Effector memory CD8-positive, alpha-beta T cell (primary cell): ENCODE measurements around the gene SYT7.

Experiments
- ATAC-seq: fragments of 150-1000 bp; cut with Tn5 transposase; replicated peaks from 2 replicates; pipeline ENCODE4 v1.10.0; 2021; ENCODE audit warnings: mild to moderate bottlenecking, moderate library complexity
- DNase-seq, 3 experiments: peaks; one replicate each; pipeline ENCODE4 v3.0.0; 2021
- H3K27ac Mint-ChIP-seq, 2 donors: one replicate each; pipeline ENCODE4 v1.8.0; 2022; ENCODE audit warnings: mild to moderate bottlenecking in 2 of 2, mixed read lengths in 2 of 2, moderate library complexity in 2 of 2
- H3K27me3 Mint-ChIP-seq, 2 donors: one replicate each; pipeline ENCODE4 v1.8.0; 2022; ENCODE audit warnings: mixed read lengths in 2 of 2
- H3K36me3 Mint-ChIP-seq: one replicate; pipeline ENCODE4 v1.8.0; 2022; ENCODE audit warnings: mild to moderate bottlenecking, moderate library complexity, mixed read lengths; ENCODE audit not compliant: insufficient read depth
- H3K4me1 Mint-ChIP-seq, 2 donors: one replicate each; pipeline ENCODE4 v1.8.0; 2022; ENCODE audit warnings: low read depth in 2 of 2, mixed read lengths in 2 of 2
- H3K4me3 Mint-ChIP-seq, 2 donors: one replicate each; pipeline ENCODE4 v1.8.0; 2022; ENCODE audit warnings: mild to moderate bottlenecking in 2 of 2, mixed read lengths in 2 of 2, moderate library complexity in 2 of 2
- H3K9me3 Mint-ChIP-seq, 2 donors: one replicate each; pipeline ENCODE4 v1.8.0; 2022; ENCODE audit warnings: mixed read lengths in 2 of 2

SYT7 gene

DNA sequence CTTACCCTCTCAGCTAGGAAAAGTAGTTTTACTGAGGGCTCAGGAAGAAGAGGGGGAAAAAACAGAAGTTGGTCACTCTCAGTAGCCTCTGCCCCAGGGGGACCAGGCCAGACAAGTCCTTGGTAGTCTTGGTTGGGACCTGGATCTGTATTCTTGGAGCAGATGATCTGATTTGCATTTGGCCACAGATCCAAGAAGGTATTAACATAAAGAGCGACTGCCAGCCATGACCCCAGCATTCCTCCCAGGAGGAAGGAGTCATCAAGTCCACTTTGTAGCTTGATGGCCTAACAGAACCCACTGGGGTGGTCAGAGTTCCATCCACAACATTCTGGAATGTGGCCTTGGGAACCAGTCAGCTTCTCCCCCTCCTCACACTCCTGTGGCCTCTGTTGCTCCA lies 78.4 kb downstream of the SYT7 start:
- peaks cover 28 to 52% of the 10 kb centered on the region in 2 donors for H3K27me3 Mint-ChIP-seq
- no peak overlapping the region for H3K4me3 Mint-ChIP-seq
- DNase-seq: no peak
- no peak for ATAC-seq
- H3K9me3 Mint-ChIP-seq: no peaks in the 10 kb centered on the region
- no peaks in the 10 kb centered on the region for H3K36me3 Mint-ChIP-seq
- H3K4me1 Mint-ChIP-seq: peaks cover 0 to 1% of the 10 kb centered on the region in 2 donors
- H3K27ac Mint-ChIP-seq: no peak overlapping the region

DNA sequence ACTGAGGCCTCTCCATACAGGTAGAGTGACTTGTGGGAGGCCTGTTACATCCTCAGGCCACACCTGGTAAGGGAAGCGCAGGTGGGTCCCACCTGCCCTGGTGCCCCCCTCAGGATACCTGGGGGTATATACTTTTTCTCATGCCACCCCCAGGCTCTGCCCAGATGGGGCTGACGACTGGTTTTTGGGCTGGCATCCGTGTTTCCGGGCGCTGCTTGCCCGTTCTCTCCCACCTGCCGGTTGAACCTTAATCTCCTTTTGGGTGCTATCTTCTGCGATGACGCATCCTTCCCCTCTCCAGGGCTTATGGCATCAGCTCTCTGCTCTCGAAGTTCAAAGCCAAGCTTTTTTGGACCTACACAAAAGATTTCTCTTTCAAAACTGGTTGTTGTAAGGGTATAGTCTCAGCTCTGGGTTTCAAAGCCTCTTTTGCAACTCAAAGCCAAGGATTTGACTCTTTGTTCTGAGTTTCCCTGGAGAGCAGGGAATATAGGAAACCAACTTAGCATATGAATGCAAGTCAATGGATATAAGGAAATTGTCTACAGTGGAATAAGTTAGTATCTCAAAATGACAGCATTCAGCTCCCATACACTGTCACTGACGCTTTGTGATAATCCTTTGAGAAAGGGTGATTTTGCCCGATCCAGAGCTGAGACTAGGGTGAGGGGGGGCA lies 80.9 kb downstream of the SYT7 start:
- no peaks in the 10 kb centered on the region for H3K36me3 Mint-ChIP-seq
- H3K27me3 Mint-ChIP-seq: peaks cover 6 to 26% of the 10 kb centered on the region in 2 donors
- ATAC-seq (no peak), DNase-seq (no peak)
- no peaks in the 10 kb centered on the region for H3K4me1 Mint-ChIP-seq
- no peaks in the 10 kb centered on the region for H3K9me3 Mint-ChIP-seq
- no peak overlapping the region for H3K27ac Mint-ChIP-seq
- H3K4me3 Mint-ChIP-seq: no peak overlapping the region

DNA sequence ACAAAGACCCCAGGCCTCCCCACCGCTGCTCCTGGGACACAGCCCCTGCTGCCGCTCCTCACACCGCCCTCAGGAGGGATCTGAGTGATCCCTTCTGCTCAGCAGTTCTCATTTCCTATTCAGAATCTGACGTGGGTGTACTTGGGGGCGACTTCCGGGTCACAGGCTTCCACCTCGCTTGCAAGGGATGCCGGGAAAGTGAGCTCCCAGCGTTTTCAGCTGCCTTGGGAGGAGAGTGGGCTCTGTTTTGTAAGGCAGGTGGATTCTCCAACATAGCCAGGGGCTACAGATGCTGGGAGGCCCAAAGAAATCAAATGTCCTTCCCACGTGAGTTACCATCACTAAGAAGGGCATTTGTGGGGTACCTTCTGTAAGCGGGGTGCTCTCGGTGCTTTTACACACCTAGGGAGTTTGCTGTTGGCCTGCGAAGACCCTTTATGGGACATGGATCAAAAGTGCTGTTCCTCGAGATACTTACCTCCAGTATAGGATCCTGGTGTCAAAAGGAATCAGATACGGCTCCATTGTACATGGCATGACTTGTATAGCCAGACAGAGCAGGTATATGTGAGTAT lies 82.0 kb downstream of the SYT7 start:
- Mint-ChIP-seq H3K4me1 (no peaks in the 10 kb centered on the region), H3K4me3 (no peak overlapping the region), H3K27ac (no peak overlapping the region), H3K36me3 (no peaks in the 10 kb centered on the region), H3K27me3 (peaks cover 0 to 15% of the 10 kb centered on the region in 2 donors), H3K9me3 (no peaks in the 10 kb centered on the region)
- ATAC-seq (no peak), DNase-seq (no peak)

DNA sequence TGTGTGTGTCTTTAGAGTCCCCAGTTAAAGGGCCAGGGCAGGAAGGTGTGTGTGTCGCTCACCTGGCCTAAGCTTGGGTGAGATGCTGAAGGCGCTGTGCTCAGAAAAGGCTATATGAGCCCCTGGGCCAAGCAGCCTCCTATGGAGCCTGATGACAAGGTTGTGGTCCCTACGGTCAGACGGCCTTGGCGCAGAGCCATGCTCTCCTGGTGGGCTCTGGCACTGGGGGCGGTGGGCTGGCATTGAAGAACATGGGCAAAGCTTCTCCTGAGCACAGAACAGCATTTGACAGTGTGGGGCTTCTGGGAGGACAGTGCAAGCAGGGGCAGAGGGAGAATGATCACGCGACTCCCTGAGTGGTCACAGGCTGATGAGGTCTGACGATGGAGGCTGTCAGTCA lies 83.0 kb downstream of the SYT7 start:
- Mint-ChIP-seq H3K4me3 (no peak overlapping the region), H3K27me3 (peaks cover 0 to 5% of the 10 kb centered on the region in 2 donors), H3K27ac (no peak overlapping the region), H3K4me1 (no peaks in the 10 kb centered on the region), H3K9me3 (no peaks in the 10 kb centered on the region), H3K36me3 (no peaks in the 10 kb centered on the region)
- no peak for ATAC-seq
- no peak for DNase-seq

DNA sequence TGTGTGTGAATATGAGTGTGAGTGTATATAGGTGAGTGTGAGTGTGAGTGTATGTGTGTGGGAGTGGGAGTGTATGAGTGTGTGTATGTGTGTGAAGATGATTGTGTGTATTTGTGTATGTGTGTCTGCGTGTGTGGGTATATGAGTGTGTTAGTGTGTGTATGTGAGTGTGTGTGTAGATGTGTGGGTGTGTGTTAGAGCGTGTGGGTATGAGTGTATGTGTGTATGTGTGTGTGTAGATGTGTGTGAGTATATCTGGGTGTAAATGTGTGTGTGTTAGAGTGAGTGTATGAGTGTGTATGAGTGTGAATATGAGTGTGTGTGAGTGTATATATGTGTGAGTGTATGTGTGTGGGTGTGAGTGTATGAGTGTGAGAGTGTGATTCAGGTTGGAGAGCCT lies 83.4 kb downstream of the SYT7 start:
- H3K4me3 Mint-ChIP-seq: no peak overlapping the region
- DNase-seq (no peak), ATAC-seq (no peak)
- H3K4me1 Mint-ChIP-seq: no peaks in the 10 kb centered on the region
- no peaks in the 10 kb centered on the region for H3K9me3 Mint-ChIP-seq
- no peak overlapping the region for H3K27ac Mint-ChIP-seq
- peaks cover 0 to 1% of the 10 kb centered on the region in 2 donors for H3K27me3 Mint-ChIP-seq
- H3K36me3 Mint-ChIP-seq: no peaks in the 10 kb centered on the region

DNA sequence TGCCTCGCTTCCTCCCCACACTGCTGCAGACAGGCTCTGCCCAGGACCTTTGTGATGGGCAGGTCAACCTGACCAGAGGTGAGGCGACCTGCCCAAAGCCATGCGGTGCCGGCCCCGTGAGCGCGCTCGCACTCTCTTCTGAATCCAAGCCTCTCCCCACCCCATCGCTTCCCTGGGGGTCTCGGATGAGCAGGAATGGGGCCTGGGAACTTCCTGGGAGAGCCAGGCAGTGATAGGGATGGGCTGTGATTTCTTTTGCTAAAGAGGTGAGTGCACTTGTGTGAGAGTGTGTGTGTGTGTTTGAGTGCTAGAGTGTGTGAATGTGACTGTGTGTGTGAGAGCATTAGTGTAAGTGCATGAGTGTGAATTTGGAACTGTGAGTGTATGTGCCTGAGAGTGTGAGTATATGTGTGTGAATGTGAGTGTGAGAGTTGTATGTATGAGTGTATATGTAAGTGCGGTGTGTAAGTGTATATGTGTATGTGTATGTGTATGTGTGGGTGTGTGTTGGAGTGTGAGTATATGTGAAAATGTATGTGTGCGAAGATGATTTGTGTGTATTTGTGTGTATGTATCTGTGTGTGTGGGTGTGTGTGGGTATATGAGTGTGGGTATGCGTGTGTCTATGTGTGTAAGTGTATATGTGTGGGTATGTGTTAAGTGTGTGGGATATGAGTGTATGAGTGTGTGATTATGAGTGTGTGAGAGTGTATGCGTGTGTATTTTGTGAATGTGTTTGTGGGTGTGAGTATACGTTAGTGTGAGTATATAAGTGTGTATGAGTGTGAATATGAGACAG lies 84.1 kb downstream of the SYT7 start:
- Mint-ChIP-seq H3K9me3 (no peaks in the 10 kb centered on the region), H3K27me3 (peaks cover 5 to 6% of the 10 kb centered on the region in 2 donors), H3K4me1 (no peaks in the 10 kb centered on the region), H3K27ac (no peak overlapping the region), H3K36me3 (peaks cover 3% of the 10 kb centered on the region), H3K4me3 (no peak overlapping the region)
- DNase-seq (no peak), ATAC-seq (no peak)

DNA sequence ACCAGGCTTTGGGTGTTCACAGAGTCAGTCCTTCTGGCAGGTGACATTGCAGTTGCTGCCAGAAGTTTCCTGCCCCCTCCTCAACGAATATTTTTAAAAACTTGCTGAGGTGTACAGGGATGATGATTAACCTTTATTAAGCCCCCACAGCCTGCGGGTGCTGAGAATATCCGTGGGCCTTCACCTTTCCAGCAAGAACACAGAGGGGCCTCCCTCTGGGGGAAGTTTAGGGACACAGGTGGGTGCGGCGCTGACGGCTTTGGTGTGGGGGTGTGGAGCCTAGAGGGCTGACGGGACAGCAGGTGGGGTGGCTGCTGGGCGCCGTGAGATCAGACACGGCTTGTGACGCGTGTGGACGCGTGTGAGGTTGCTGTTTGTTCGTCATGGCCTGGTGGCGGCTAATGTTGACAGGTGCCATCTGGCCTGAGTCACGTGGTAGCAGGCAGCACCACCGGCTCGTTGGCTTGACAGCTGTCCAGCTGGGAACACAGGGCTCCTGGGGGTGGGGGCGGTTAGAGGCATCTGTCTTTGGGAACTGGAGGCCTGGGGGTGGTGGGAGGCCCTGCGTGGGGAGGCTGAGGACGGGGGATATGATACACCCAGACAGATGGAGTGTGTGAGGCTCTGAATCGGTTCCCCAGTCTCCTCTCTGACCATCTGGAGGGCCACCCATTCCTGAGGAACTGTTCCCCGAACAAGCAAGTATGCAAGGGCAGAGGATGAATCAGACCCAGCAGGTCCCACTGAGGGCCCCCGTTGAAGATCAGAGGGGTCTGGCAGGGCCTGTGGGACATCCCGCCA lies 84.9 kb downstream of the SYT7 start:
- Mint-ChIP-seq H3K4me3 (no peak overlapping the region), H3K27ac (no peak overlapping the region), H3K9me3 (no peaks in the 10 kb centered on the region), H3K4me1 (no peaks in the 10 kb centered on the region), H3K36me3 (peaks cover 3% of the 10 kb centered on the region), H3K27me3 (peaks cover 5 to 11% of the 10 kb centered on the region in 2 donors)
- ATAC-seq (no peak), DNase-seq (no peak)

DNA sequence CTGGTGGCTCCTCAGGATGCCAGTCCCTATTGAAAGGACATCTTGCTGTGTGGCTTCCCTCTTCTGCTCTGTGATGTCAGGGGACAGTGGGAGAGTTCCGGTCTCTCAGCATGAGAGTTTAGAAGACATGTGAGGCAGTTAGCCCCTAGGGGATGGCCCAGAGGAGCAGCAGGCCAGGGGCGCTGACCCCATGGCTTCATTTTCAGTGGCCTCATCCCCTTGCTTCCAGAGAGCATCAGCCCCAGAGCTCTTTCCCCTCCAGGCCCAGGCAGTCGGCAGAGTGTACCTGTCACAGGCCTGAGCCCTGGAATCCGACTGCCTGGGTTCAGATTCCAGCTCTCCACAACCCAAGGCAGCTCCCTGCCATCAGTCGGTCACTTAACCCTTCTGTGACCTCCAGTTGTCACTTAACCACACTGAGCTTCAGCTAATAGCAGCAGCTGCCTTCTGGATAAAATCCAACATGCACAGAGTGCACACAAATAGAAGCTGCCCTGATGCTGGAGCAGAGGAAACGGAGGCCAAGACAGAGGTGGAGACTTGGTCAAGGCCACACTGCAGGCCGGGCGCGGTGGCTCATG lies 86.4 kb downstream of the SYT7 start:
- no peak overlapping the region for H3K4me3 Mint-ChIP-seq
- peaks cover 0 to 1% of the 10 kb centered on the region in 2 donors for H3K4me1 Mint-ChIP-seq
- no peak overlapping the region for H3K27ac Mint-ChIP-seq
- no peak for ATAC-seq
- peaks cover 5 to 19% of the 10 kb centered on the region in 2 donors for H3K27me3 Mint-ChIP-seq
- H3K9me3 Mint-ChIP-seq: no peaks in the 10 kb centered on the region
- no peak for DNase-seq
- H3K36me3 Mint-ChIP-seq: peaks cover 3% of the 10 kb centered on the region

DNA sequence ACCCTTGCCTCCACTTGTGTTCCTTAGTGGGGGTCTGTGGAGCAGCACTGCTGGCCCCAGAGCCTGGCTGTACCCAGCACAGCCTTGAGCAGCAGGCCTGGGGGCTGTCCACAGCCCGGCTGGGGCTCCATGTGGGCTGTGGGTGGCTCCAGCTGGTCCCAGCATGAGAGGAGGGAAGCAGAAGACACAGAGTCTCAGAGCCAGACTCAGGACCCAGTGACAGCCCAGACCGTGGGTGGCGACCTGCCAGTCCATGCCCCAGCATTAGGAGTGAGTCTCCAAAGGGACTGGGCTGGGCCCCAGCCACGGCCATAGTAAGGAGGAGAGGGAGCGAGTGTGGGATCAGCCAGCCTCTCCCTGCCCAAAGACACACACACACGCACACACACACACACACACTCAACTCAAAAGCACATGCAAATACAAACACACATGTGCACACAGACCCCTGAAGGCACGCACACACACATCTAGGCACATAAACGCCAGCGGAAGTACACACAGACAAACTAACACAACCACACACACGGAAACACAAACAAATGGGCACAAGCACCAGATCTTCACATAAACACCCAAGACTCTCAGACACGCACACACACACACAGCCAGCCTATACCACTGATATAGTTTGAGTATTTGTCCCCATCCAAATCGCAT lies 89.0 kb downstream of the SYT7 start:
- Mint-ChIP-seq H3K27me3 (peaks cover 5 to 19% of the 10 kb centered on the region in 2 donors), H3K4me3 (no peak overlapping the region), H3K4me1 (peaks cover 0 to 1% of the 10 kb centered on the region in 2 donors), H3K9me3 (no peaks in the 10 kb centered on the region), H3K27ac (no peak overlapping the region), H3K36me3 (peaks cover 7% of the 10 kb centered on the region)
- no peak for DNase-seq
- no peak for ATAC-seq

DNA sequence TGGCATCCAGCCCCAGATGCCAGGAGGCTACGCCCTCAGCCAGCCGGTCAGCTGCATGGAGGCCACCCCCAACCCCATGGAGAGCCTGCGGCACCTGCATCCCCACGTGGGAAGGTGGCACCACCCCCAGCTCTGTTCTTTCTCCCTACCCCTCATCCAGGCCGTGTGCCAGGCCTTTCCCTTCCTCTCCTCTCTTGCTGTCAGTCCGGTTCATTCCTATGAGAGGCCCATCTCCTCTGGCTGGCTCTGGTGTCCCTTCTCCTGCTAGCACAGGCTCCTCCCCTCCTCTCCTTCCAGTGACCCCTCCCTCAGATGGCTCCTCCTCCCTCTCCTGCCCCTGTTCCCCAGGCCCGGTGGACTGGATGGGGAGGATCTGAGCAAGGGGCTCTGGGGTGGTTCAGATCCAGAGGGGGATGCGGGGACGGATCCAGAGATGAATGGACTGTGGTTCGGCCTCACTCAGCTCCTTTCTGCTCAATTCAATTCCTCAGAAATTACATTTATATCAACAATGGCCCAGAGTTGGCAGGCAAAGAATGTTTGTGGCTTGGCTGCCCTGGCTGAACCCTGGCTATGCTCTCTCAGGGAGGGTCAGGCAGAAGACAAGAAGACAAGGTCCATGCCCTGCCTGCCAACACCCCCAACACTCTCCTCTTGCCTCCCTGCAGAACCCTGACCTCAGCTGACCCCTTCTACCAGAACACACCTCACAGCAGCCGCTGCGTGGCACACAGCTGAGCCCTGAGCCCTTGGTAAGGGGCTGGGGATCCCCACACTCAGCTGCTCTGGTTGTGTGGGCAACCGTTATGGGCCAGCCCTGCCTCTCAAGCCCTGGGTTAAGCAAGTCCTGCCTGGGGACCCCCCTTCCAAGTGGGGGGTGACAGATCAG lies 90.8 kb downstream of the SYT7 start:
- DNase-seq (no peak), ATAC-seq (no peak)
- peaks cover 7% of the 10 kb centered on the region for H3K36me3 Mint-ChIP-seq
- H3K27ac Mint-ChIP-seq: no peak overlapping the region
- peaks cover 0 to 1% of the 10 kb centered on the region in 2 donors for H3K4me1 Mint-ChIP-seq
- no peaks in the 10 kb centered on the region for H3K9me3 Mint-ChIP-seq
- no peak overlapping the region for H3K4me3 Mint-ChIP-seq
- H3K27me3 Mint-ChIP-seq: peaks cover 5 to 19% of the 10 kb centered on the region in 2 donors

DNA sequence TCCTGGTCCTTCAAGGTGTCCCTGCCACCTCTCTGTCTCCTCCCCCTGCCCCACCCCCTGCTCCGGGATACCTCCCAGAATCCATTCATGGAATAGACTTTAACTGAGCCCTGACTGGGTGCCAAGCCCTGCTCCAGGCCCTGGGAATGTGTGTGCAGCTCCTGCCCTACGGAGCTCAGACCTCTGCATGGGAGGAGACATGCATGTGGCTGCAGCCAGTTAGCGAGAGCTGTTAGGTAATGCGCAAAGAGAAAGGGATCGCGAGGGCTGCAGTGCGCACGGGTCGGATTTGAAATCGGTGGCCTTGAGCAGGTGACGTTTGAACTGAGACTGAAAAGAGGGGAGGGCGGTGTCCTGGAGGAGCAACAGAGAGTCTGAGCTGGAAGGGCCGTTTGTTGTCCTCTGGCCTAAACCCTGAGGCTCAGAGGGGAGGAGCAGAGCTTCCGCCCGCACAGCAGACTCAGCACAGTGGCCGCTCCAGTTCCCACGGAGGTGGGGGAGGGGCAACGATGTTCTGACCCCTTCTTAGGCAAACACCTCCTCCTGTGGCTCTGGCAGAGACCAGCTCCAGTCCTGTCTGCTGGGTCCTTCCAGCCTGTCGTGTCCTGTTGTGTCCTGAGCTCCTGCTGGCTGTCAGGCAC lies 92.1 kb downstream of the SYT7 start:
- Mint-ChIP-seq H3K4me1 (peaks cover 0 to 1% of the 10 kb centered on the region in 2 donors), H3K27ac (no peak overlapping the region), H3K4me3 (no peak overlapping the region), H3K36me3 (peaks cover 7% of the 10 kb centered on the region), H3K27me3 (peaks cover 5 to 21% of the 10 kb centered on the region in 2 donors), H3K9me3 (no peaks in the 10 kb centered on the region)
- DNase-seq (no peak), ATAC-seq (no peak)
